ENCODE measurements around the gene MSGN1. TPM values are rescaled to one million over a fixed set of nuclear protein-coding genes. Genes with fewer than 3 reads are reported as not detected.

Gene MSGN1
- total and polyA plus RNA-seq, 9 donors, result not detected

DNA sequence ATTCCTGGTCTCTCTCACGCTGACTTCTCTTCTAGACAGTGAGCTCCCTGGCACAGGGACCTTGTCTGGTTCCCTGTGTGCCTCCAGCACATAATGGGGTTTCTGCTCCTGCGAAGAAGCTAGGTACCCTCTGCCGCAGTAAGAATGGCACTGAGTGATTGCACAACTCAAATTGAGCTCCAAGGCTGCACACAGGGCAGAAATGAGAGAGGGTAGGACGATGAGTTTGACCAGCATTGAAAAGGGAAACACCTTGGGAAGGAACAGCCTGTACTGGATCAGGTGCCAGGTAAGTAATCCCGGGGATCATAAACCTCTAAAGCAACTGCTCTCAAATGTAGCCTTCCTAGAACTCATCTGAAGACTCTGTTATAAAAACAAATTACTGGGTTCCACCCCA, 21.0 kb upstream of the MSGN1 start:
- DNase-seq, result no peak
- H3K9me3 ChIP-seq, result no peaks in the 10 kb centered on the region
- no peaks in the 10 kb centered on the region for H3K27me3 ChIP-seq
- 87 to 92% (median 87%) methylated on average over 5 of the region's 5 CpGs for WGBS, 3 donors
- TF ChIP-seq EP300 (IDR thresholded peaks at IDR 0.05), result no peak
- TF ChIP-seq, protein P1, sequence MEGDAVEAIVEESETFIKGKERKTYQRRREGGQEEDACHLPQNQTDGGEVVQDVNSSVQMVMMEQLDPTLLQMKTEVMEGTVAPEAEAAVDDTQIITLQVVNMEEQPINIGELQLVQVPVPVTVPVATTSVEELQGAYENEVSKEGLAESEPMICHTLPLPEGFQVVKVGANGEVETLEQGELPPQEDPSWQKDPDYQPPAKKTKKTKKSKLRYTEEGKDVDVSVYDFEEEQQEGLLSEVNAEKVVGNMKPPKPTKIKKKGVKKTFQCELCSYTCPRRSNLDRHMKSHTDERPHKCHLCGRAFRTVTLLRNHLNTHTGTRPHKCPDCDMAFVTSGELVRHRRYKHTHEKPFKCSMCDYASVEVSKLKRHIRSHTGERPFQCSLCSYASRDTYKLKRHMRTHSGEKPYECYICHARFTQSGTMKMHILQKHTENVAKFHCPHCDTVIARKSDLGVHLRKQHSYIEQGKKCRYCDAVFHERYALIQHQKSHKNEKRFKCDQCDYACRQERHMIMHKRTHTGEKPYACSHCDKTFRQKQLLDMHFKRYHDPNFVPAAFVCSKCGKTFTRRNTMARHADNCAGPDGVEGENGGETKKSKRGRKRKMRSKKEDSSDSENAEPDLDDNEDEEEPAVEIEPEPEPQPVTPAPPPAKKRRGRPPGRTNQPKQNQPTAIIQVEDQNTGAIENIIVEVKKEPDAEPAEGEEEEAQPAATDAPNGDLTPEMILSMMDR (IDR thresholded peaks at IDR 0.05), result no peak
- no peak for TF ChIP-seq POLR2A (IDR thresholded peaks at IDR 0.05)
- H3K4me1 ChIP-seq (ENCODE audit: insufficient read depth), result peaks cover 2% of the 10 kb centered on the region
- intact Hi-C loops (cut with DNase I), result no loop called here
- no peaks in the 10 kb centered on the region for H3K36me3 ChIP-seq
- no peak overlapping the region for H3K4me3 ChIP-seq
- H3K27ac ChIP-seq, result no peak overlapping the region

DNA sequence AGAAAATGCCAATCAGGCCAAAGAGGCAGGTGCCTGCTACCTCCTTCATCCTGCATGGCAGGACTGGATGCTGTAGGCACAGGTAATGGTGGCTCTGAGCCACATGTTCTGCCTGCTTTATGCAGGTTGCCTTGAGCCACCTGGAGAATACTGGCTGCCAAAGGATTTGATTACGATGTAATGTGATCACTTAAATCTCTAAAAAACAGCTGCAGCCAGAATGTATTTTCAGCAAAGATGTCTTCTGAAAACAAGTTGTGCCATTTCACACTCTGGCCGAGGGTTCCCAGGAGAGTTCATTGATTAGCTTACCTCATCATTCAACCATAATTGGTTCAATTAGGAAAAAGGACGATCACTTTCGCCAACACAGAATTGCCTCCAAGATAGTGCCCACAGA, 17.9 kb upstream of the MSGN1 start:
- intact Hi-C loops (cut with DNase I), result no loop called here
- Histone ChIP-seq H3K4me3 (no peak overlapping the region), H3K36me3 (no peaks in the 10 kb centered on the region), H3K27me3 (no peaks in the 10 kb centered on the region), H3K27ac (no peak overlapping the region), H3K9me3 (no peaks in the 10 kb centered on the region), H3K4me1 (ENCODE audit: insufficient read depth) (no peaks in the 10 kb centered on the region)
- no peak for DNase-seq
- 67 to 73% (median 67%) methylated on average over 4 of the region's 4 CpGs for WGBS, 3 donors
- TF ChIP-seq POLR2A (IDR thresholded peaks at IDR 0.05), result no peak
- no peak for TF ChIP-seq EP300 (IDR thresholded peaks at IDR 0.05)
- TF ChIP-seq, protein P1 (IDR thresholded peaks at IDR 0.05), result no peak

DNA sequence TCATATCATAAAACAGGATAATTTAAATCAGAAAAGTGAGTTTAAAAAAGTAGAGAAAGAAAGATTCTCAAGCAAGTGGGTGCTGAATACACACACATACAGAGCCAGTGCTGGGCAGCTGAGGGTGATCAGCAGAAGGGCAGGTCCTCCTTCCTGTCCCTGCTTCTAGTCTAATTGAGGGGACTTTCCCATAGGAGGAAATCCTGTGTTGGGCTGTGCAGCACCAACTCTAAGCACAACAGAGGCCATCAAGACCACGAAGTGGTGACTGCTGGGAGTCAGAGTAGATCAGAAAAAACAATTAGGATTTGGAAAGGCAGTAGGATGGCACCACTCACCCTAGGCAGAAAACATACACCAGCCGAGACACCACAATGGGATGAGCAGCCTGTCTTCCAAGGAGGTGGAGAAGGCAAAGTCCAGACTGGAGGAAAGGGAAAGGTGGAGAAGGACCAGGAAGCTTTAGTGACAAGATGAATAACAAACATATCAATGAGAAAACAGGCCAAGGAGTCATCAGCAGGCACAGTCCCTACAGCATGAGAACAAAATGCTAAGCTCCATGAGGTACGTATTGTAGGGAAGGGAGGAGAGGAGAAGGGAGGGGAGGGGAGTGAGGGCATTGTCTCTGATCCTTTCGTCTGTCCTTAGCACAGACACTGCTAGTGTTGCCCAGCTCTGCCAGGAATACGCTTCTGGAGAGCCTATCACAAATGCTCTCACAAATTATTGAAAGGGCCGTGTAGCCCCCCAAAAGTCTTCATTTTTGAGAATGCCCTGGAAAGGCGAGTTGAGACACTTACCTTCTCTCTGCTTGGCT, 16.7 kb upstream of the MSGN1 start:
- intact Hi-C loops (cut with DNase I), result no loop called here
- H3K27ac ChIP-seq, result no peak overlapping the region

DNA sequence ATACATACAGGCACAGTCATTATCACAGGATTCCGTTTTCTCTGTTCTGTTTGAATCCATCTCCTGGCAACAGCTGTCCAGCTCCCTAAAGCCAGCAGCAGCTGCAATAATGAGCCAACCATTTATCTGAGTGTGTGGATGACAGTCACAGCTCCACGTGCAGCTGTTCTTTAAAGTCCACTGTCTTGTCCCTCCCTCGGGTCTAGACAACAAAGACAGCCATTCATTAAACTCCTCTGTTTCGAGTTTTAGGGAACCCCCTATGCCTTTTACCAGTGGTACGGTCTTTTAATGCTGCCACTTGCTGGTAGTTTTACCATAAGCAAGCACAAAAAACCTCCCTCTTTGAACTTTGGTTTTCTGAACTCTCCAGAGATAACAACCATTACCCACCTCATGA, 16.0 kb upstream of the MSGN1 start:
- DNase-seq, result no peak
- intact Hi-C loops (cut with DNase I), result no loop called here
- no peaks in the 10 kb centered on the region for H3K36me3 ChIP-seq
- 20 to 41% (median 32%) methylated on average over 4 to 5 of the region's 5 CpGs for WGBS, 3 donors
- H3K27me3 ChIP-seq, result no peaks in the 10 kb centered on the region
- no peak overlapping the region for H3K27ac ChIP-seq
- H3K4me3 ChIP-seq, result no peak overlapping the region
- H3K4me1 ChIP-seq (ENCODE audit: insufficient read depth), result no peaks in the 10 kb centered on the region
- no peaks in the 10 kb centered on the region for H3K9me3 ChIP-seq
- TF ChIP-seq POLR2A (IDR thresholded peaks at IDR 0.05) (no peak), EP300 (IDR thresholded peaks at IDR 0.05) (no peak)
- TF ChIP-seq, protein P1 (IDR thresholded peaks at IDR 0.05), result no peak

More for the DNA sequence above, 16.7 kb upstream of the MSGN1 start:
- H3K4me1 ChIP-seq (ENCODE audit: insufficient read depth), result no peaks in the 10 kb centered on the region
- no peaks in the 10 kb centered on the region for H3K36me3 ChIP-seq
- 63 to 69% (median 67%) methylated on average over 7 of the region's 7 CpGs for whole genome bisulfite sequencing, 3 donors
- H3K4me3 ChIP-seq, result no peak overlapping the region
- H3K9me3 ChIP-seq, result no peaks in the 10 kb centered on the region
- no peak for DNase-seq
- TF ChIP-seq, protein P1 (IDR thresholded peaks at IDR 0.05), result no peak
- TF ChIP-seq EP300 (IDR thresholded peaks at IDR 0.05), result no peak
- no peak for TF ChIP-seq POLR2A (IDR thresholded peaks at IDR 0.05)
- no peaks in the 10 kb centered on the region for H3K27me3 ChIP-seq

Measured in ovary (tissue), 9 donors.